ENCODE results near the gene ENOX1.
"Not testable (repeated sequence)": the region's sequence is repeated elsewhere in the genome, so short reads cannot be mapped to it uniquely, and the experiment has no call there.

ENOX1 gene

GRCh38 chr13:43227721-43228120 lies 559.1 kb downstream of the ENOX1 start:
- DNase-seq, result no peak

GRCh38 chr13:43223216-43223615 lies 563.6 kb downstream of the ENOX1 start:
- no peak for DNase-seq

- DNase-seq, result no peak
These were observed 564.7 kb downstream of the ENOX1 start for GRCh38 chr13:43222086-43222485.

GRCh38 chr13:43221611-43222010 lies 565.2 kb downstream of the ENOX1 start:
- no peak for DNase-seq

DNA sequence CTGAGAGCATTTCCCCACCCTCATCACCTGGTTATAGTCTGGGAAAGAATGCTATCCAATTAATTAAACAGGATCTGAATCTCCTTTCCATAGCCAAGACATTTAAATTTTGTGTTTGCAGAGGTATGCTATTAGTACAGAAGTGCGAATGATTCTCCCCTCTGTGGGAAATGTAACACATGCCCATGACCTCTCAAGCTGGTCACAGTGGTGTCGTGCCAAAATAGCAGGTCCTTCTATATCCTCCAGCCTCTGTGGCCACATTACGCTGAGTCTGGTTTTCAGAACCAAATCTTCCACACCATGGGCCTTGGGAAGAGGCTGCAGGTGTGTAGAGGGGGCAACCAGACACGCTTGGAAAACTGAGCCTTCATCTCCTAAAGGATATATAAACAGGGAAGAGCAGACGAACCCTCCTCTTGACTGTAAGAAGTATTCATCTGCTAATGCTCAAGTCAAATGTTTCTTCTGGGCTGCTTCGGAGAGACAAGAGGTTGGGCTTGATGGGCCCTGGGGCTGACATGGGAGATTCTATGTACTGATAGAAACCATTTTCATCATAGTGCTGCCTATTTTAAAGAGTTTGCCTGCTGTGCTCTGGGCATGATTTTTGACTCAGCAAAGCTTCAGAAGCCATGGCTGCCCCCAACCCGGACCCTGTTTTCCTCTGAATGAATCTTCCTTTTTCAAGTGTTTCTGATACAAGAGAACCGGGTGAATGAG lies 565.7 kb downstream of the ENOX1 start:
- DNase-seq, result no peak

DNA sequence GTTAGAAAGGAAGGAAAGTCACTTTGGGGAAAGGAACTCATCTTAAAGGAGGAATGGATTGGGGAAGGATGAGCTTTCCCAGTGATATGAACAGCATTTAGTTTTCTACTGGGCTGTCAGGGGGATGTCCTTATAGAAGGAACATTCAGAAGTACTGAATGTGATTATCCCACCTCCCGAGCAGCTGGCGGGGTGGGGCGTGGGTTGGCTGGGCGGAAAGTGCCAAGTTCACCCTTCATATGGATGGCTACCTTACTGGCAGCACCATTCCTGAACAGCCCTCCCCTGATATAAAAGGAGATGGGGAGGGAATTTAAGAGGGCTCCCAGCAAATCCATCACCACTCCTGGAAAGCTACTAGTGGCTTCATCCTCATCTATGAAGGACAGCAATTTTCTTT lies 572.6 kb downstream of the ENOX1 start:
- DNase-seq, result no peak

- DNase-seq, result no peak
These were observed 579.9 kb downstream of the ENOX1 start for GRCh38 chr13:43206838-43207237.

- no peak for DNase-seq
These were observed 581.4 kb downstream of the ENOX1 start for GRCh38 chr13:43205416-43205815.

DNA sequence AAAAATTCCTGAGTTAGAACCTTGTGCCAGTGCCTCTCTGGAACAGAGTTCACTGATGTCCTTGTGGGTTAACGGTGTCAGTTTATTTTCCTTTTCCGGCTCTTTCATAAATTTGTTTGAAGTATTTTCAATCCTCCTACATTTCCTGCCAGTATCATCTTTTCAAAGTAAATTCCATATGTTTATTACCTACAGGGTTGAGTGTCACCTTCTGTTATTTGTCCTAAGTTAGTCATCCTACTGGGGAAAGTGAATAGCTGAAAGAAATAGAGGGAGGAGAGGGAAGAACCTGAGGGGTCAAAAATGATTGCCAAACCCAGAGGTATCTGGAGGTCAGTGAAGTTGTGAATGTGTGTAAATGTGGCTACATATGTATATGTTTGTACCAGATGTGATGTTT lies 582.2 kb downstream of the ENOX1 start:
- no peak for DNase-seq

DNA sequence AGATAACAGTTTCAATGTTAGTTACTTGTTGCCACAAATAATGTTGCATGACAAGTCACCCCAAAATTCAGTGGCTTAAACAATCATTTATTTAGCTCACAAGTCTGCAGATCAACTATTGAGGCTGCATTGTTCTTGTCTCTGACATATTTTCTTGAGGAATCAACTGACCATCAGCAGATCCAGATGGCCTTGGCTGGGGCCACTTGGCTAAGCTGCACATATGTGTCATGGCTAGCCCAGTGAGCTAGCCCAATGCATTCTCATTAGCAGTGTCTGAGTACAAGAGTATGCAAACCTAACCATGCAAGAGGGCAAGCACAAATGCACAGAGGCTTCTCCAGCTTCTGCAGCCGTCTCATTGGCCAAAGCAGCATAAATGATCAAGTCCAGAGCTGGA lies 583.0 kb downstream of the ENOX1 start:
- DNase-seq, result no peak

DNA sequence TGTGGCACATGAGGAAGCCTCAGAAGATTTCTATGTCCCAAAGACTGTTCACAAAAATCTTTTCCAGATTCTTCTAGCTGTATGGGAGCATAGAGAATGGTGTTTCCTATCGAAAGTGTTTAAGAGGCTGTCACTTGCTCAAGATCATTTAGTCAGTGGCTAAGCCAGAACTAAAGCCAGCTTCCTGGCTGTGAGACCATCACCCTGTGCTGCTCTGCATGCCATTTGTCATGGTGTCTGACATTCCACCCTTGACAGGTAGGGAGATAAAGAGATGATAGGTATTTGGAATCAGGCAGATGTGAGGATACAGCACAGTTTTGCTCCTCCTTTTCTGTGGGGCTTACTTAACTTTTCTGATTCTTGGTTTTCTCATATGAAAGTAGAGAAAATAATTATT lies 586.0 kb downstream of the ENOX1 start:
- DNase-seq, result no peak

- no peak for DNase-seq
These were observed 586.5 kb downstream of the ENOX1 start for GRCh38 chr13:43200307-43200706.

GRCh38 chr13:43196750-43197370 lies 589.9 kb downstream of the ENOX1 start:
- no peak for DNase-seq

GRCh38 chr13:43196086-43196621 lies 590.6 kb downstream of the ENOX1 start:
- no peak for DNase-seq

DNA sequence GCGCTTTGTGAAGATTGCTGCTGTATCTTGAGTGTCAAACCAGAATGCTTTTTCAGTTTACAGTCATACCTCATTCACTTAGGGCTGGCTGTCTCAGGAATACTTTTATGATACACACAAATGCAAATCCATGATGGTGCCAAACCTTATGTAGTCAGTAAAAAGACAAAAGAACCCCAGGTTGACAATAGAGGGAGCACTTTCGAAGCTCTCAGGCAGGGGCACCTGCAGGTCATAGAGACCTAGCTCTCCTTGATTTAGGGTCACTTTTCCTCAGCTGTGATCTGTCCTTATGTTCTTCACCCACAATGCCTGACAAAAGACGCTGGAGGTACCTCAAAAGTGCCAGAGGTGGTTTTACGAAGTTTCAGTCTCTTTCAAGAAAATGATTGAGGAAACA lies 591.2 kb downstream of the ENOX1 start:
- no peak for DNase-seq

DNA sequence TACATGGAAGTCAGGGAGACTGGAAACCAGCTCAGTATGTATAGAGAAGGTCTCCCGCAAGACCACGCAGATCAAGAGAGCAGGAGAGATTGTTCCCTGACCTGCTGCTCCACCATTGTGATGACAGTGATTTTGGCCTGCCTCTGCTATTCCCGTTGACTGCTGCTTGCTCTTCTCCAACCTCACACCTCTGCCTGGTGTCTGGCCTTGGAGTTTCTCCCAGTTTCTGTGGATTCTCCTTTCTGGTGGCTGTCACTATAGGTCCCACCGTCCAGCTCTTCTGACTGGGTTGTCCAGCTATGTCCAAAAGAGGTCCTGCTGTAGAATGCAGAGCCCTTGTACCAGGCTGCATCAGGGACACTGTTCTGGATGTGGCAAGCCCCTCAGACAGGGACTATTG lies 591.7 kb downstream of the ENOX1 start:
- no peak for DNase-seq

- no peak for DNase-seq
These were observed 592.9 kb downstream of the ENOX1 start for GRCh38 chr13:43193789-43194420.

DNA sequence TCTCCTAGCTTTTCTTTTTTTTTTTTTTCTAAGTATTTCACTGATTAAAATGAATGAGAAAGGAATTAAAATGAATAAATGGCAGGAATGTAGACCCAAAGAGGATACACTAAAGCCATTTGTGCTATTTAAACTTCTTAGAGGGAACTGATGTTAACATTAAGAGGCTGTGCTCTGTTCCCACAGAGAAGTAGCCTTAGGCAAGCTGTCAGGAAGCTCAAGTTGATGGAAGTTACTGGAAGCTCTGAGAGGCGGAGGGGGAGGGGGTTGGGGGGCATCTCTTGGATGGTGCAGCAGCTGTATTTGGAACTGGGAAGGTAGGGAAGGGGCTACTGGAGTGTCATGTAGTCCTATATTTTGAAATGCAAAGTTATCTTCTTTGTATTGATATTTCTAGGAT lies 595.2 kb downstream of the ENOX1 start:
- DNase-seq, result no peak

DNA sequence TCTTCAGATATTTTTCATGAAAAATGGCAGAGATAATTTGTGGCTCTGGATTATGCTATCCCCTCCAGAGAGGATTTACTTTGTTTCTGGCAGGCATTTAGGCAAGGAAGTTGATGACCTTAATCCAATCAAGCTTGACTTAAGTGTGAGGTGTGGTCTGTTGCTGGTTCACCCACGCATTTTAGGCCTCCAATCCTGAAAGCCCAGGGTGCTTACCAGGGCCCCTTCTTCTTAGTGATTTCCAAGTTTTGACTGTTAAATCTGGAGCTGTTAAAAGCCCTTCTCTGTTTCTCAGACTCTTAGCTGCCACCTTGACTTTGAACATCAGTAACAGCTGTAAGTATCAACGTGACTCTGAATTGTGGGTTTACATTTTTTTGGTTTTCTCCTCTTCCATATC lies 601.5 kb downstream of the ENOX1 start:
- no peak for DNase-seq

- no peak for DNase-seq
These were observed 605.9 kb downstream of the ENOX1 start for GRCh38 chr13:43180837-43181236.

DNA sequence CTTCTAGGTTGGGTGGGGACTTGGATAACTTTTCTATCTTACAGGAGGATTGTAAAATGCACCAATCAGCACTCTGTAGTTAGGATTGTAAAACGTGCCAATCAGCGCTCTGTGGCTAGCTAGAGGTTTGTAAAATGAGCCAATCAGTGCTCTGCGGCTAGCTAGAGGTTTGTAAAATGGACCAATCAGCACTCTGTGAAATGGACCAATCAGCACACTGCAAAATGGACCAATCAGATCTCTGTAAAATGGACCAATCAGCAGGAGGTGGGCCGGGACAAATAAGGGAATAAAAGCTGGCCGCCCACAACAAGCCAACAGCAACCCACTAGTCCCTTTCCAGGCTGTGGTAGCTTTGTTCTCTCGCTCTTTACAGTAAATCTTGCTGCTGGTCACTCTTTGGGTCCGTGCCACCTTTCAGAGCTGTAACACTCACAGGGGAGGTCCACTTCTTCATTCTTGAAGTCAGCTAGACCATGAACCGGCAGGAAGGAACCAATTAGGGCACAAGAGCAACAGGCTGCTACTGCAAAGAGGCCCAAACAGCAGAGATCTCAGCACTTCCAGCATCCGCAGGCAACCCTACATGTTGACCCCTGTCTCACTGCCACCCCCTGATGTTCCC lies 606.6 kb downstream of the ENOX1 start:
- no peak for DNase-seq

GRCh38 chr13:43171489-43171888 lies 615.3 kb downstream of the ENOX1 start:
- DNase-seq, result no peak

GRCh38 chr13:43170506-43170905 lies 616.3 kb downstream of the ENOX1 start:
- DNase-seq, result no peak

DNA sequence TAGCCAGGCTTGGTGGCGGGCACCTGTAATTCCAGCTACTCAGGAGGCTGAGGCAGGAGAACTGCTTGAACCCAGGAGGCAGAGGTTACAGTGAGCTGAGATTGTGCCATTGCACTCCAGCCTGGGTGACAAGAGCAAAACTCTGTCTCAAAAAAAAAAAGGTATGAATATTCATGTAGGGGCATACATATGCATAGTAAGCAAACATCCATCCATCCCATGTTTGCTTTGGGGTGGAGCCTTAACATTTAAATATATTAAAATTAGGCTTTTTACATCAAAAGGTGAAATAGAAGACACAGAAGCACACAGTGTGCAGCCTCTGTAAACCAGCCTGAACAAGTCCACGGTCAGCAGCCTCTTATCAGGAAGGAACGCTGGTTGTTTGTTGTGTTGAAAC lies 618.3 kb downstream of the ENOX1 start:
- not testable (repeated sequence) for DNase-seq

All from kidney glomerular epithelial cell (primary cell).